ENCODE data around the gene DHX8. TPM values are rescaled to one million over a fixed set of nuclear protein-coding genes. Genes with fewer than 3 reads are reported as not detected.
"Not testable (repeated sequence)": the region's sequence is repeated elsewhere in the genome, so short reads cannot be mapped to it uniquely, and the experiment has no call there.

DHX8 gene
- polyA plus RNA-seq (ENCODE audit: insufficient read length in 3 of 3): 10 to 100 TPM; 40.3 to 45.8 (median 41.3) TPM
- long read RNA-seq, donor 1, full-length matches to known transcripts: 3 of 3 reads
- long read RNA-seq, donor 1, partial matches to known transcripts: 0 of 3 reads
- long read RNA-seq, donor 1, other reads (novel, unspliced or antisense): 0 of 3 reads
- long read RNA-seq, donor 2, full-length matches to known transcripts: 2 of 2 reads
- long read RNA-seq, donor 2, partial matches to known transcripts: 0 of 2 reads
- long read RNA-seq, donor 2, other reads (novel, unspliced or antisense): 0 of 2 reads
- long read RNA-seq, donor 3, full-length matches to known transcripts: 4 of 4 reads
- long read RNA-seq, donor 3, partial matches to known transcripts: 0 of 4 reads
- long read RNA-seq, donor 3, other reads (novel, unspliced or antisense): 0 of 4 reads
- long read RNA-seq, donor 4, full-length matches to known transcripts: 1 of 1 reads
- long read RNA-seq, donor 4, partial matches to known transcripts: 0 of 1 reads
- long read RNA-seq, donor 4, other reads (novel, unspliced or antisense): 0 of 1 reads
- long read RNA-seq, donor 5, full-length matches to known transcripts: 1 of 1 reads
- long read RNA-seq, donor 5, partial matches to known transcripts: 0 of 1 reads
- long read RNA-seq, donor 5, other reads (novel, unspliced or antisense): 0 of 1 reads
- long read RNA-seq, donor 6, full-length matches to known transcripts: 4 of 4 reads
- long read RNA-seq, donor 6, partial matches to known transcripts: 0 of 4 reads
- long read RNA-seq, donor 6, other reads (novel, unspliced or antisense): 0 of 4 reads
- long read RNA-seq, donor 7, partial matches to known transcripts: 20 of 21 reads
- long read RNA-seq, donor 7, other reads (novel, unspliced or antisense): 0 of 21 reads
- long read RNA-seq, donor 8, full-length matches to known transcripts: 2 of 2 reads
- long read RNA-seq, donor 8, partial matches to known transcripts: 0 of 2 reads
- long read RNA-seq, donor 8, other reads (novel, unspliced or antisense): 0 of 2 reads
- long read RNA-seq, donor 9, partial matches to known transcripts: 18 of 27 reads
- long read RNA-seq, donor 9, other reads (novel, unspliced or antisense): 8 of 27 reads
- long read RNA-seq, donor 10, full-length matches to known transcripts: 2 of 2 reads
- long read RNA-seq, donor 10, partial matches to known transcripts: 0 of 2 reads
- long read RNA-seq, donor 10, other reads (novel, unspliced or antisense): 0 of 2 reads
- long read RNA-seq, donor 11, partial matches to known transcripts: 16 of 17 reads
- long read RNA-seq, donor 11, other reads (novel, unspliced or antisense): 0 of 17 reads
- long read RNA-seq, donor 12, full-length matches to known transcripts: 9 of 9 reads
- long read RNA-seq, donor 12, partial matches to known transcripts: 0 of 9 reads
- long read RNA-seq, donor 12, other reads (novel, unspliced or antisense): 0 of 9 reads
- long read RNA-seq, donor 13: 0 reads
- long read RNA-seq, donor 14: 0 reads
- long read RNA-seq, donor 15: 0 reads
- long read RNA-seq, donor 16, full-length matches to known transcripts: 5 of 5 reads
- long read RNA-seq, donor 16, partial matches to known transcripts: 0 of 5 reads
- long read RNA-seq, donor 16, other reads (novel, unspliced or antisense): 0 of 5 reads

GRCh38 chr17:43483674-43484551 is at the start of gene DHX8:
DHX8 (plus strand) TSS chr17:43483975; CDS start chr17:43484038, 63 bp downstream.
- DNase-seq: peak; percentile 98

GRCh38 chr17:43434902-43435319 is 48.9 kb upstream of the DHX8 start:
- no peak for DNase-seq

- DNase-seq: no peak
Measured at GRCh38 chr17:43437756-43438155, 46.0 kb upstream of the DHX8 start.

- DNase-seq: no peak
Measured at GRCh38 chr17:43438626-43439025, 45.1 kb upstream of the DHX8 start.

GRCh38 chr17:43439041-43439440 is 44.7 kb upstream of the DHX8 start:
- no peak for DNase-seq

- DNase-seq: no peak
Measured at GRCh38 chr17:43442711-43443110, 41.1 kb upstream of the DHX8 start.

- DNase-seq: no peak
Measured at GRCh38 chr17:43443381-43443780, 40.4 kb upstream of the DHX8 start.

- DNase-seq: no peak
Measured at GRCh38 chr17:43444223-43445008, 39.4 kb upstream of the DHX8 start.

GRCh38 chr17:43445009-43445589 is 38.7 kb upstream of the DHX8 start:
- DNase-seq: no peak

- no peak for DNase-seq
Measured at GRCh38 chr17:43446773-43447172, 37.0 kb upstream of the DHX8 start.

- no peak for DNase-seq
Measured at GRCh38 chr17:43448720-43449469, 34.9 kb upstream of the DHX8 start.

GRCh38 chr17:43449470-43450248 is 34.1 kb upstream of the DHX8 start:
- peak; percentile 74 for DNase-seq

GRCh38 chr17:43450791-43451190 is 33.0 kb upstream of the DHX8 start:
- not testable (repeated sequence) for DNase-seq

- DNase-seq: not testable (repeated sequence)
Measured at GRCh38 chr17:43451741-43452140, 32.0 kb upstream of the DHX8 start.

GRCh38 chr17:43453331-43453812 is 30.4 kb upstream of the DHX8 start:
- DNase-seq: peak; percentile 58

- DNase-seq: no peak
Measured at GRCh38 chr17:43454868-43455267, 28.9 kb upstream of the DHX8 start.

GRCh38 chr17:43456029-43456428 is 27.7 kb upstream of the DHX8 start:
- no peak for DNase-seq
